ENCODE measurements around the gene HIPK2. TPM values are rescaled to one million over a fixed set of nuclear protein-coding genes. Genes with fewer than 3 reads are reported as not detected.

HIPK2 gene
- total and polyA plus RNA-seq, 2 experiments from 2014 or later, result 7.3 to 16.9 TPM

GRCh38 chr7:139763330-139763729, 14.5 kb downstream of the HIPK2 start:
- H3K4me2 ChIP-seq, result no peak overlapping the region
- peaks cover 49% of the 10 kb centered on the region for H3K79me2 ChIP-seq (replicated peaks; ENCODE audit: insufficient read depth)
- H3K4me1 Mint-ChIP-seq, result peaks cover 15% of the 10 kb centered on the region
- H3K27me3 Mint-ChIP-seq (ENCODE audit: insufficient read depth, low read depth, poor library complexity), result no peaks in the 10 kb centered on the region
- no peak for DNase-seq (ENCODE audit: low spot score)
- no peak for ATAC-seq
- H4K20me1 ChIP-seq (replicated peaks; ENCODE audit: insufficient read depth), result no peaks in the 10 kb centered on the region
- H3K9me3 Mint-ChIP-seq, result no peaks in the 10 kb centered on the region
- H3K4me3 Mint-ChIP-seq, result no peak overlapping the region
- H3K4me3 ChIP-seq, result no peak overlapping the region
- no peaks in the 10 kb centered on the region for H3F3A ChIP-seq (replicated peaks; ENCODE audit: low read depth)
- no peak overlapping the region for H2AFZ ChIP-seq
- no peak overlapping the region for H3K27ac Mint-ChIP-seq
- no peaks in the 10 kb centered on the region; the same call in 1 of the 2 replicates for H3K9me2 ChIP-seq (ENCODE audit: insufficient read depth)
- no peaks in the 10 kb centered on the region for H3K36me3 Mint-ChIP-seq (ENCODE audit: low read depth)
- TF ChIP-seq CTCF (conservative IDR thresholded peaks at IDR 0.05; ENCODE audit: low read depth in 2 of 2) (no peak), POLR2AphosphoS5 (IDR thresholded peaks at IDR 0.05; ENCODE audit: low read depth) (no peak), STAT1 (IDR thresholded peaks at IDR 0.05; ENCODE audit: unreplicated experiment) (no peak), CREB1 (CRISPR knock-in tag; IDR thresholded peaks at IDR 0.05; ENCODE audit: low read depth) (no peak), ZNF462 (CRISPR knock-in tag; IDR thresholded peaks at IDR 0.05) (no peak), ETS1 (IDR thresholded peaks at IDR 0.05) (no peak), EZH2phosphoT487 (IDR thresholded peaks at IDR 0.05; ENCODE audit: unreplicated experiment) (no peak), NANOG (IDR thresholded peaks at IDR 0.05; ENCODE audit: borderline replicate concordance) (no peak), EZH2 (IDR thresholded peaks at IDR 0.05; ENCODE audit: low read depth, unreplicated experiment) (no peak), ZNF114 (CRISPR knock-in tag; IDR thresholded peaks at IDR 0.05) (no peak), REST (IDR thresholded peaks at IDR 0.05; ENCODE audit: unreplicated experiment) (no peak), ZNF331 (CRISPR knock-in tag; IDR thresholded peaks at IDR 0.05; ENCODE audit: low read depth) (no peak)
- H3K36me3 ChIP-seq (ENCODE audit: insufficient read depth), result no peaks in the 10 kb centered on the region; the same call in 1 of the 2 replicates
- H3K27me3 ChIP-seq (ENCODE audit: insufficient read depth), result no peaks in the 10 kb centered on the region
- no peak overlapping the region for H3K27ac ChIP-seq (ENCODE audit: low read depth)
- peaks cover 4% of the 10 kb centered on the region; the same call in 1 of the 2 replicates for H3K4me1 ChIP-seq (ENCODE audit: insufficient read depth)

Measured in GM23338 (cell line).